GM10266 (cell line): ENCODE results near the gene ARHGEF4.

Experiments
- DNase-seq: peaks from one replicate; pipeline ENCODE4 v3.0.0; 2012; ENCODE audit errors: extremely low spot score
- CTCF ChIP-seq: IDR thresholded peaks from 2 replicates; pipeline ENCODE4 v1.5.1; 2012; ENCODE audit warnings: mild to moderate bottlenecking, low read depth; ENCODE audit not compliant: control insufficient read depth, insufficient read depth; ENCODE audit errors: missing control alignments

ARHGEF4 gene

GRCh38 chr2:131044757-131045150, 208.0 kb downstream of the ARHGEF4 start:
- peak; percentile 27 for DNase-seq
- TF ChIP-seq CTCF: no peak

GRCh38 chr2:131045286-131046027, 208.7 kb downstream of the ARHGEF4 start:
- TF ChIP-seq CTCF: no peak
- peak; percentile 33 for DNase-seq

GRCh38 chr2:131046028-131046917, 209.6 kb downstream of the ARHGEF4 start:
- no peak for TF ChIP-seq CTCF
- DNase-seq: peak; percentile 12

- TF ChIP-seq CTCF: no peak
- peak; percentile 13 for DNase-seq
These were observed 210.4 kb downstream of the ARHGEF4 start for GRCh38 chr2:131046918-131047652.

- no peak for TF ChIP-seq CTCF
- DNase-seq: no peak
These were observed 211.3 kb downstream of the ARHGEF4 start for GRCh38 chr2:131047920-131048560.

- DNase-seq: peak; percentile 8
- no peak for TF ChIP-seq CTCF
These were observed 211.9 kb downstream of the ARHGEF4 start for GRCh38 chr2:131048641-131049040.
